Measurements from ENCODE around the gene LANCL3. TPM values are rescaled to one million over a fixed set of nuclear protein-coding genes. Genes with fewer than 3 reads are reported as not detected.

LANCL3 gene
- total RNA-seq, 2 experiments from 2014 or later: 0.38 to 0.65 TPM

Other genes starting within 250 kb of the LANCL3 start
- not detected for gene PRRG1, start 222.3 kb upstream of the LANCL3 start, total RNA-seq
- gene XK, start 114.1 kb downstream of the LANCL3 start, total RNA-seq: under 1 TPM; 0.13 to 0.17 TPM
- gene CYBB, start 208.4 kb downstream of the LANCL3 start, total RNA-seq: not detected

Measured in activated CD8-positive, alpha-beta memory T cell treated with anti-CD3 and anti-CD28 coated beads for 36 hours (primary cell).